HepG2 (cell line): ENCODE results near the gene LPAR1. TPM values are rescaled to one million over a fixed set of nuclear protein-coding genes. Genes with fewer than 3 reads are reported as not detected.

Experiments
- ATAC-seq: fragments of 200-7000 bp; cut with Tn5 transposase; 3 replicates; pipeline ENCODE4 v1.9.1; 2020; ENCODE audit warnings: mild to moderate bottlenecking, moderate library complexity
- BruUV-seq: library from RNA; stranded (reverse); fragments of 400-500 nt; replicated peaks from 2 replicates; lab custom pipeline; 2021; lab: Mats Ljungman, UMichigan
- CTCF ChIA-PET: fragments of 300-600 bp; formaldehyde crosslinking; extraction: SDS; loops from one replicate; lab custom pipeline; 2021; ENCODE audit warnings: low total read pairs, inconsistent platforms, low intra/inter-chr PET ratio; lab: Yijun Ruan, JAX
- POLR2A ChIA-PET: fragments of 350-600 bp; sonication (Branson Sonifier 250); formaldehyde crosslinking; loops from one replicate; lab custom pipeline; 2020; ENCODE audit warnings: antibody characterized with exemption, inconsistent platforms; lab: Yijun Ruan, JAX
- DNase-seq: peaks from one replicate; pipeline ENCODE4 v3.0.0-alpha.2; 2015; ENCODE audit warnings: low spot score
- FAIRE-seq: peaks from 3 replicates; lab custom pipeline; 2011; peaks lifted over from hg19 to GRCh38; lab: Jason Lieb, UNC
- H2AFZ ChIP-seq: one replicate; pipeline ENCODE4 v1.6.1; 2011; ENCODE audit warnings: low read length, inconsistent platforms
- H3K27ac ChIP-seq: fragments of 300-600 bp; 3 replicates; pipeline ENCODE4 v1.8.0; 2011; ENCODE audit warnings: mixed run types, mild to moderate bottlenecking, mixed read lengths, low read length, inconsistent platforms; ENCODE audit not compliant: insufficient read depth; ENCODE audit errors: extremely low read length
- H3K27me3 ChIP-seq, 2 experiments: fragments of 200-600 bp in 1 of 2; 2 replicates in 1 of 2; 3 replicates in 1 of 2; pipeline versions ENCODE4 v1.6.0 to v1.8.0; 2011; ENCODE audit warnings: low read length in 2 of 2, mild to moderate bottlenecking in 2 of 2, moderate library complexity in 2 of 2, inconsistent platforms in 1 of 2; ENCODE audit not compliant: insufficient read depth in 2 of 2, control insufficient read depth in 1 of 2
- H3K36me3 ChIP-seq, 2 experiments: fragments of 200-600 bp in 1 of 2; replicated peaks in 1 of 2; 2 replicates in 1 of 2; 3 replicates in 1 of 2; pipeline versions ENCODE4 v1.5.1 to v1.8.0; 2011; ENCODE audit warnings: low read length in 2 of 2, inconsistent platforms in 1 of 2; ENCODE audit not compliant: insufficient read depth in 2 of 2, control insufficient read depth in 1 of 2
- H3K4me1 ChIP-seq: 2 replicates; pipeline ENCODE4 v1.5.1; 2012; ENCODE audit warnings: low read length, inconsistent platforms; ENCODE audit not compliant: insufficient read depth
- H3K4me2 ChIP-seq: 2 replicates; pipeline ENCODE4 v1.6.0; 2011; ENCODE audit warnings: low read depth, low read length, inconsistent platforms
- H3K4me3 ChIP-seq, 3 experiments: fragments of 200-600 bp in 1 of 3; sonication (generic), shearing (Covaris generic) in 1 of 3; replicated peaks in 1 of 3; 2 replicates each; pipeline ENCODE4 v1.5.1; 2011 to 2016; ENCODE audit warnings: low read length in 3 of 3, inconsistent platforms in 2 of 3, low read depth in 2 of 3, mild to moderate bottlenecking in 2 of 3, control low read depth in 1 of 3, mixed read lengths in 1 of 3; ENCODE audit not compliant: insufficient read depth in 1 of 3
- H3K79me2 ChIP-seq: one replicate; pipeline ENCODE4 v1.6.1; 2011; ENCODE audit warnings: low read length, inconsistent platforms; ENCODE audit not compliant: insufficient read depth
- H3K9ac ChIP-seq: 2 replicates; pipeline ENCODE4 v1.6.0; 2011; ENCODE audit warnings: mild to moderate bottlenecking, low read depth, low read length, inconsistent platforms; ENCODE audit not compliant: insufficient read depth
- H3K9me3 ChIP-seq: 2 replicates; pipeline ENCODE4 v1.5.1; 2012; ENCODE audit warnings: mild to moderate bottlenecking, low read length
- H4K20me1 ChIP-seq: 2 replicates; pipeline ENCODE4 v1.6.0; 2011; ENCODE audit warnings: inconsistent platforms, mild to moderate bottlenecking, low read length, moderate library complexity; ENCODE audit not compliant: insufficient read depth
- DNMT3B ChIP-seq: conservative IDR thresholded peaks from 2 replicates; pipeline ENCODE4 v1.6.1; 2016; ENCODE audit warnings: missing biosample characterization, control low read depth
- NR2F6 ChIP-seq, 2 experiments: IDR thresholded peaks; 2 replicates each; pipeline ENCODE4 v1.6.1; 2016; ENCODE audit warnings: antibody characterized with exemption in 1 of 2, mild to moderate bottlenecking in 1 of 2
- THRA ChIP-seq: sonication (generic); formaldehyde crosslinking; IDR thresholded peaks from 2 replicates; pipeline ENCODE4 v1.4.0; 2020; ENCODE audit warnings: missing genetic modification reagents, borderline replicate concordance
- ZNF275 ChIP-seq: sonication (generic); formaldehyde crosslinking; IDR thresholded peaks from 2 replicates; pipeline ENCODE4 v1.8.0; 2022; ENCODE audit warnings: missing genetic modification reagents, mild to moderate bottlenecking, inconsistent platforms, borderline replicate concordance
- ZNF350 ChIP-seq: sonication (generic); formaldehyde crosslinking; IDR thresholded peaks from 2 replicates; pipeline ENCODE4 v1.4.0; 2020; ENCODE audit warnings: mild to moderate bottlenecking, low read depth, missing genetic modification reagents, borderline replicate concordance
- ZNF562 ChIP-seq: sonication (generic); formaldehyde crosslinking; IDR thresholded peaks from 2 replicates; pipeline ENCODE4 v1.8.0; 2022; ENCODE audit warnings: missing genetic modification reagents, borderline replicate concordance
- ZNF674 ChIP-seq: sonication (generic); formaldehyde crosslinking; IDR thresholded peaks from 2 replicates; pipeline ENCODE4 v1.5.0; 2020; ENCODE audit warnings: low read depth, mild to moderate bottlenecking, missing genetic modification reagents
- WGBS: methylation state at CpG from one replicate; pipeline ENCODE4 v1.1.6; 2017; ENCODE audit warnings: low lambda C conversion rate; 5-methylcytosine and 5-hydroxymethylcytosine counted together
- in situ Hi-C: cut with HindIII; loops from 2 replicates; pipeline ENCODE4 v1.10.0; 2017; ENCODE audit warnings: low pct_unique_long_range_greater_than_20kb; ENCODE audit not compliant: extremely low pct_ligation_motif_present
- intact Hi-C: fragments of 100-400 bp; cut with micrococcal nuclease; formaldehyde crosslinking; loops from one replicate; pipeline ENCODE4 v1.10.0; 2022; ENCODE audit not compliant: unreplicated experiment
- polyA plus RNA-seq, 8 experiments: library from polyadenylated mRNA; depleted of rRNA in 3 of 8; stranded (reverse) in 7 of 8; unstranded in 1 of 8; fragments of >200 nt; fragmentation: Illumina TruSeq in 4 of 8; extraction: Trizol in 4 of 8; gene quantifications; 2 replicates each; pipeline versions ENCODE4 v1.2.1 to v1.2.3, GENCODE V29; 2011 to 2016; ENCODE audit warnings: low read depth in 4 of 8, missing spikeins in 1 of 8, mixed read lengths in 1 of 8; ENCODE audit not compliant: insufficient read depth in 1 of 8
- total RNA-seq, 5 experiments: library from RNA; depleted of rRNA; stranded (reverse); fragments of >200 nt; fragmentation: Illumina TruSeq; extraction: Trizol; gene quantifications; 2 replicates each; pipeline ENCODE4 v1.2.3, GENCODE V29; 2016; ENCODE audit warnings: low read depth in 1 of 5

Gene LPAR1
- total and polyA plus RNA-seq, 2 of the 13 experiments (the other 11 are each of a cell fraction or from before 2014, with no cell fraction given): not detected

GRCh38 chr9:110986529-110986928, 51.7 kb downstream of the LPAR1 start:
- no peaks in the 10 kb centered on the region for H3K36me3 ChIP-seq
- H3K9ac ChIP-seq: no peak overlapping the region
- H3K27me3 ChIP-seq: no peaks in the 10 kb centered on the region
- no peak overlapping the region for H3K4me3 ChIP-seq
- H3K27ac ChIP-seq: no peak overlapping the region
- ATAC-seq (no peak), DNase-seq (no peak)
- no peaks in the 10 kb centered on the region for H4K20me1 ChIP-seq
- no peaks in the 10 kb centered on the region for H3K79me2 ChIP-seq
- intact Hi-C loops: no loop called here
- no peak for TF ChIP-seq ZNF674 (CRISPR knock-in tag)
- no peak for TF ChIP-seq DNMT3B (CRISPR knock-in tag)
- no peak for TF ChIP-seq ZNF275 (CRISPR knock-in tag)
- no peak for TF ChIP-seq THRA
- TF ChIP-seq ZNF562 (CRISPR knock-in tag): no peak
- no peak for TF ChIP-seq ZNF350
- no peak for TF ChIP-seq NR2F6 (IDR thresholded peaks at IDR 0.05)
- no peak for TF ChIP-seq NR2F6 (CRISPR knock-in tag; IDR thresholded peaks at IDR 0.05)
- TF ChIP-seq, all 625 proteins: peak for 0
- Histone ChIP-seq H3K4me1 (no peaks in the 10 kb centered on the region), H2AFZ (no peak overlapping the region), H3K4me2 (no peak overlapping the region), H3K9me3 (no peaks in the 10 kb centered on the region)
- BruUV-seq: no TSS peak
- WGBS: 0% methylated on average over 1 of the region's 1 CpG
- in situ Hi-C loops: no loop called here
- POLR2A ChIA-PET: no interaction called here
- no peak for FAIRE-seq
- CTCF ChIA-PET: no interaction called here
